ENCODE measurements around the gene ZNF397.

DNA sequence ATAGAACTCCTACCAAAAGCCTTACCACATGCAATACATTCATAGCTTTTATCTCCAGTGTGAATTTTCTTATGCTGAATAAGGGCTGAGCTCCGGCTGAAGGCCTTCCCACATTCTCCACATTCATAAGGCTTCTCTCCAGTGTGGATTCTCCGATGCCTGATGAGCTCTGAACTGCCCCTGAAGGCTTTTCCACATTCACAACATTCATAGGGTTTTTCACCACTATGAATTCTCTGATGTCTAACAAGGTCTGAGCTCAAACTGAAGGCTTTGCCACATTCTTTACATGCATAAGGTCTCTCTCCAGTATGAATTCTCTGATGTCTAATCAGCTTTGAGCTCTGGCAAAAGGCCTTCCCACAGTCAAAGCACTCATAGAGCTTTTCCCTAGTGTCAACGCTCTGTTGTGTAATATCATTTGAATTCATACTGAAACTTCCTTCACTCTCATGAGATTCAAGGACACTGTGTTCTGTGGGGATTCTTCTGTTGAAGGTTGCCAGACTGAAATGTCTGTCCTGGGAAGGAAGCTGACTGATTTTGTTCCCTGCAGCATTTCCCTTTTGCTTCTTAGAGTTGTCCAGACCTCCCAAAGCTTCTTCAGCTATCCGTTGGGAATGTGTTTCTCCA lies 12.9 kb downstream of the ZNF397 start:
- no peak for TF ChIP-seq EZH2 (IDR thresholded peaks at IDR 0.05; ENCODE audit: low read length, missing control alignments)
- TF ChIP-seq, protein P1, sequence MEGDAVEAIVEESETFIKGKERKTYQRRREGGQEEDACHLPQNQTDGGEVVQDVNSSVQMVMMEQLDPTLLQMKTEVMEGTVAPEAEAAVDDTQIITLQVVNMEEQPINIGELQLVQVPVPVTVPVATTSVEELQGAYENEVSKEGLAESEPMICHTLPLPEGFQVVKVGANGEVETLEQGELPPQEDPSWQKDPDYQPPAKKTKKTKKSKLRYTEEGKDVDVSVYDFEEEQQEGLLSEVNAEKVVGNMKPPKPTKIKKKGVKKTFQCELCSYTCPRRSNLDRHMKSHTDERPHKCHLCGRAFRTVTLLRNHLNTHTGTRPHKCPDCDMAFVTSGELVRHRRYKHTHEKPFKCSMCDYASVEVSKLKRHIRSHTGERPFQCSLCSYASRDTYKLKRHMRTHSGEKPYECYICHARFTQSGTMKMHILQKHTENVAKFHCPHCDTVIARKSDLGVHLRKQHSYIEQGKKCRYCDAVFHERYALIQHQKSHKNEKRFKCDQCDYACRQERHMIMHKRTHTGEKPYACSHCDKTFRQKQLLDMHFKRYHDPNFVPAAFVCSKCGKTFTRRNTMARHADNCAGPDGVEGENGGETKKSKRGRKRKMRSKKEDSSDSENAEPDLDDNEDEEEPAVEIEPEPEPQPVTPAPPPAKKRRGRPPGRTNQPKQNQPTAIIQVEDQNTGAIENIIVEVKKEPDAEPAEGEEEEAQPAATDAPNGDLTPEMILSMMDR (conservative IDR thresholded peaks at IDR 0.05 in 1 of 2, IDR thresholded peaks at IDR 0.05 in 1 of 2; ENCODE audit: low read depth in 1 of 2, low read length in 2 of 2), result no peak

Measured in fibroblast of lung (primary cell).